Measurements from ENCODE around the gene MS4A2.
"Not testable (repeated sequence)": the region's sequence is repeated elsewhere in the genome, so short reads cannot be mapped to it uniquely, and the experiment has no call there.

MS4A2 gene

DNA sequence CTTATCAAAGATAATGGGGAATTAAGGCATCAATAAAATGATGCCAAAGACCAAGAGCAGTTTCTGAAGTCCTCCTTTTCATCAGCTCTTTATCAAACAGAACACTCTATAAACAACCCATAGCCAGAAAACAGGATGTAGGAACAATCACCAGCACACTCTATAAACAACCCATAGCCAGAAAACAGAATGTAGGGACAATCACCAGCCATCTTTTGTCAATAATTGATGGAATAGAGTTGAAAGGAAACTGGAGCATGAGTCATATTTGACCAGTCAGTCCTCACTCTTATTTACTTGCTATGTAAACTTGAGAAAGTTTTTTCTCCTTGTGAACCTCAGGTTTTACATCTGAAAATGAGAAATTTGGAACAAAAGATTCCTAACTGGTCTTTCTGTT lies 10.0 kb downstream of the MS4A2 start:
- H3K4me3 ChIP-seq (ENCODE audit: low read depth, low read length) = no peak overlapping the region
- in situ Hi-C loops (cut with HindIII; ENCODE audit: low sequenced_read_pairs) = no loop called here
- no peak for DNase-seq (ENCODE audit: low read depth)
- TF ChIP-seq, protein P1, sequence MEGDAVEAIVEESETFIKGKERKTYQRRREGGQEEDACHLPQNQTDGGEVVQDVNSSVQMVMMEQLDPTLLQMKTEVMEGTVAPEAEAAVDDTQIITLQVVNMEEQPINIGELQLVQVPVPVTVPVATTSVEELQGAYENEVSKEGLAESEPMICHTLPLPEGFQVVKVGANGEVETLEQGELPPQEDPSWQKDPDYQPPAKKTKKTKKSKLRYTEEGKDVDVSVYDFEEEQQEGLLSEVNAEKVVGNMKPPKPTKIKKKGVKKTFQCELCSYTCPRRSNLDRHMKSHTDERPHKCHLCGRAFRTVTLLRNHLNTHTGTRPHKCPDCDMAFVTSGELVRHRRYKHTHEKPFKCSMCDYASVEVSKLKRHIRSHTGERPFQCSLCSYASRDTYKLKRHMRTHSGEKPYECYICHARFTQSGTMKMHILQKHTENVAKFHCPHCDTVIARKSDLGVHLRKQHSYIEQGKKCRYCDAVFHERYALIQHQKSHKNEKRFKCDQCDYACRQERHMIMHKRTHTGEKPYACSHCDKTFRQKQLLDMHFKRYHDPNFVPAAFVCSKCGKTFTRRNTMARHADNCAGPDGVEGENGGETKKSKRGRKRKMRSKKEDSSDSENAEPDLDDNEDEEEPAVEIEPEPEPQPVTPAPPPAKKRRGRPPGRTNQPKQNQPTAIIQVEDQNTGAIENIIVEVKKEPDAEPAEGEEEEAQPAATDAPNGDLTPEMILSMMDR (IDR thresholded peaks at IDR 0.05; ENCODE audit: low read depth, low read length, missing control alignments) = no peak

DNA sequence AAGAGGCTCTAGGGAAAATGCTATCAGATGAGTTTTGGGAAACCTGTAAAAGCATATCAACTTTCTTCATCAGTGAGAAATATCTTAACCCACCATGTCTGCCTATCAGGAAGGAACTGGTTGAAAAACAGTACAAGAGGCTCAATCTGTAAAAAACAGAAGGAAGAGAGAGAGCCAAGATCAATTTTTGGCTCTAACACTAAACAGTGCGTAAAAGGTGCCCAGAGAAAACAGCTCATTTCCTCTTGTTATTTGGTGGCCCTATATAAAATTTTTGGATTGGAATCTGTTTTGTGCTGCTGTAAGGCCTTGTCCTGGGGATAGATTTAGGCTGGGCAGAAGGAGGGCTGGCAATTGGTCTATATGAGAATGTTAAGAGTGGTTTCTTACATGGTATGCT lies 12.1 kb downstream of the MS4A2 start:
- TF ChIP-seq, protein P1 (IDR thresholded peaks at IDR 0.05; ENCODE audit: low read depth, low read length, missing control alignments) = no peak

DNA sequence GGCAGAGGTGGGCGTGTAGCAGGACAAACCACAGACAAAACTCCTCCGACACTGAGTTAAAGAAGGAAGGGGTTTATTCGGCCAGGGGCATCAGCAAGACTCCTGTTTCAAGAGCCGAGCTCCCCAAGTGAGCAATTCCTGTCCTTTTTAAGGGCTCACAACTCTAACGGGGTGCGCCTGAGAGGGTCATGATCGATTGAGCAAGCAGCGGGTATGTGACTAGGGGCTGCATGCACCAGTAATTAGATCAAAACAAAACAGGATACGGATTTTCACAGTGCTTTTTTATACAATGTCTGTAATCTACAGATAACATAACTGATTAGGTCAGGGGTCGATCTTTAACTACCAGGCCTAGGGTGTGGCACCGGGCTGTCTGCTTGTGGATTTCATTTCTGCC lies 12.9 kb downstream of the MS4A2 start:
- DNase-seq (ENCODE audit: low read depth); in situ Hi-C loops (cut with HindIII; ENCODE audit: low sequenced_read_pairs); H3K4me3 ChIP-seq (ENCODE audit: low read depth, low read length): not testable (repeated sequence)

More for the DNA sequence above, 12.1 kb downstream of the MS4A2 start:
- DNase-seq (ENCODE audit: low read depth) = no peak
- in situ Hi-C loops (cut with HindIII; ENCODE audit: low sequenced_read_pairs) = no loop called here
- H3K4me3 ChIP-seq (ENCODE audit: low read depth, low read length) = no peak overlapping the region

DNA sequence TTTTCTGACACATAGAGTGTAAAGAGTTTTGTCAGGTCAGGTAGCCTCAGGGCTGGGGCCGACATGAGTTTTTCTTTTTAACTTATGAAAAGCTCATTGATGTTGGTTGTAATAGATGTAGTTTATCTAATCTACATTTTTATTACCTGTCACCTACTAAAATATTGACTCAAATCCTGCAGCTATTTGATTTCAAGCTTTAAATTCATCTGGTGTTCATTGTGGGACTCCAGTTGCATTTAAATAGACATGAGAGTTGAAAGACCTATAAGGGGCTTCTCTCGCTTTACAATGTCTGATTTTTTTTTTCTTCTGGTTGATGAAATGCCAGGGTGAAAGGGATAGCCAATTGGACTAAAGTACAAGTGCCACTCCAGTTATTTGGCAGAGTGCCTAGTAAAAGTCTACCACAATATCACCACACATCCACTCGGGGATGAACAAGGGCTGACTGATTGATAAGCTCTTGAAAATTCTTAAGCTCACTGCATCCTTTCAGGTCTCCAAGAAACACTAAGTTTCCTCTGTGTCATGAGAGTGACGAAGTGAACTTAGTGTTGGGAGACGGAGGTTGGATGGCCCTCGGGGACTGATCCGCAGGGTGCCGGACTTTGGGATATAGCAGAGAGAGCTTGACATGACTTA lies 16.1 kb downstream of the MS4A2 start:
- DNase-seq (ENCODE audit: low read depth); in situ Hi-C loops (cut with HindIII; ENCODE audit: low sequenced_read_pairs); H3K4me3 ChIP-seq (ENCODE audit: low read depth, low read length): not testable (repeated sequence)

DNA sequence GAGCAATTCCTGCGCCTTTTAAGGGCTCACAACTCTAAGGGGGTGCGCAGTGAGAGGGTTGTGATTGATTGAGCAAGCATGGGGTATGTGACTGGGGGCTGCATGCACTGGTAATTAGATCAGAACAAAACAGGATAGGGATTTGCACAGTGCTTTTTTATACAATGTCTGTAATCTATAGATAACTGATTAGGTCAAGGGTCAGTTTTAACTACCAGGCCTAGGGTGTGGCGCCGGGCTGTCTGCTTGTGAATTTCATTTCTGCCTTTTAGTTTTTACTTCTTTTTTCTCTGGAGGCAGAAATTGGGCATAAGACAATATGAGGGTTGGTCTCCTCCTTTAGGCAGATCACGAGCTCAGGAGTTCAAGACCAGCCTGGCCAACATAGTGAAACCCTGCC lies 20.2 kb downstream of the MS4A2 start:
- DNase-seq (ENCODE audit: low read depth); in situ Hi-C loops (cut with HindIII; ENCODE audit: low sequenced_read_pairs); H3K4me3 ChIP-seq (ENCODE audit: low read depth, low read length): not testable (repeated sequence)

DNA sequence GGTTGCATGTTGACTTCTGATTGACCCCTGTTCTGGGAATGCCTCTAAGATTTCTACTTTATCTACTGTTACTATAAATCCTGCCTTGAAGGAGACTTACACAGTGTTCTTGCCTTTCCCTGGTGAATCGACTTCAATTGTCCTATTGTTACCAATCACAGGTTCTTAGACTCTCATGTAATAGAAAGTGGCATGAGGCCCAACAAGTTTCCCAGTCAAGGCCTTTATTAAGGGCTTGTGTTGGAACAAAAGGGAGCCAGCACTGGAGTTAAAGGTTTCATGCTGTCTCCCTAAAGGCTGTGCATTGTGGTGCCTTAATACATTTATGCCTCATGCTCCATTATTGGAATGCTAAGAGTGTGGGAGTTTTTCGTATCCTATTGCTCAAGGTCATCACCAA lies 23.3 kb downstream of the MS4A2 start:
- in situ Hi-C loops (cut with HindIII; ENCODE audit: low sequenced_read_pairs) = no loop called here
- no peak for DNase-seq (ENCODE audit: low read depth)
- no peak overlapping the region for H3K4me3 ChIP-seq (ENCODE audit: low read depth, low read length)
- TF ChIP-seq, protein P1 (IDR thresholded peaks at IDR 0.05; ENCODE audit: low read depth, low read length, missing control alignments) = no peak

DNA sequence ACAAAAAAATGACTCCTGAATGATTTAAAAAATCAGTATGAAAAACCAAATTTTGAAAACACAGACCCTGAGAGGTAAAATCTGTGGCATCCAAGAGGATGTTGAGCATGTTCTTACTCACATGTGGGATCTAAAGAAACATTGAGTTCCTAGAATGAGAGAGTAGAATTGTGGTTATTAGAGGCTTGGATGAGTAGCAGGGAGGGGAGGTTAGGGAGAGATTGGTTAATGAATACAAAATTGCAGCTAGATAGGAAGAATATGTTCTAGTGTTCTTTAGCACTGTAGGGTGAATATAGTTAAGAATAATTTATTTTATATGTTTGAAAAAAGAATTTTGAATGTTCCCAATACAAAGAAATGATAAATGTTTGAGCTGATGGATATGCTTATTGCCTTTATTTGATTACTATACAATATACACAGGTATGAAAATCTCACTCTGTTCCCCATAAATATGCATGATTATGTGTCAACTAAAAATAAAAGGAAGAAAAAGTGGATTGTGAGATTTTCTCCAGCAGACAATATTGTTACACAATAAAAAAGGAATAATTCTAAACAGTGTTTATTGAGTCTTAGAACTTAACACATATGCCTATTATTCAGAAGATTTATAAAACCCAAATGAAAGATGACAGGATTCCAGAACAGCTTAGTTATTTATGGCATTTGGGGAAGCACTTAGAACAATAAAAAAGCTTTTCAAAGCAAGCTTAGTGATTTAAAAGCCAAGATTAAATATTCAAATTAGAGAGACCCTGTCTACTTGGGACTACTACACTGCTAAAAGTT lies 28.7 kb downstream of the MS4A2 start:
- TF ChIP-seq, protein P1 (IDR thresholded peaks at IDR 0.05; ENCODE audit: low read depth, low read length, missing control alignments) = no peak
- no peak for DNase-seq (ENCODE audit: low read depth)
- in situ Hi-C loops (cut with HindIII; ENCODE audit: low sequenced_read_pairs) = no loop called here
- H3K4me3 ChIP-seq (ENCODE audit: low read depth, low read length) = no peak overlapping the region

DNA sequence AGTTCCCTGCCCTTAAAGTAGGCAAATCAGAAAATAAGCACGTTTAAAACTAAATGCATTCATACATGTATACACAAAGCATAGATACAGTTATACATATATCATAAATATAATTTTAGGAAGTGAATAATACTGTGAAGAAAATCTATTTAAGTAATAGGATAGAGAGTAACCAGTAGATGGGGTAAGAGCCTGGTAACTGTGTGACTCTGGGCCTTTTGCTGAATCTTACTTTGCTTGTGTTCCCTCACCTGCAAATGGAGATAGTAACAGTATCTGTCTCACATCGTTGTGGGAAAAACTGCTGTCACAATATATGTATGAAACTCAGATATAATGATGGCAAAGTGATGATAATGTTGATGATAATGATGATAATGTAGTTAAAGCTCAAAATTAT lies 29.9 kb downstream of the MS4A2 start:
- no peak overlapping the region for H3K4me3 ChIP-seq (ENCODE audit: low read depth, low read length)
- no peak for DNase-seq (ENCODE audit: low read depth)
- in situ Hi-C loops (cut with HindIII; ENCODE audit: low sequenced_read_pairs) = no loop called here
- TF ChIP-seq, protein P1 (IDR thresholded peaks at IDR 0.05; ENCODE audit: low read depth, low read length, missing control alignments) = no peak

Data from astrocyte of the cerebellum (primary cell).